ENCODE results near the gene CREB3L4.

DNA sequence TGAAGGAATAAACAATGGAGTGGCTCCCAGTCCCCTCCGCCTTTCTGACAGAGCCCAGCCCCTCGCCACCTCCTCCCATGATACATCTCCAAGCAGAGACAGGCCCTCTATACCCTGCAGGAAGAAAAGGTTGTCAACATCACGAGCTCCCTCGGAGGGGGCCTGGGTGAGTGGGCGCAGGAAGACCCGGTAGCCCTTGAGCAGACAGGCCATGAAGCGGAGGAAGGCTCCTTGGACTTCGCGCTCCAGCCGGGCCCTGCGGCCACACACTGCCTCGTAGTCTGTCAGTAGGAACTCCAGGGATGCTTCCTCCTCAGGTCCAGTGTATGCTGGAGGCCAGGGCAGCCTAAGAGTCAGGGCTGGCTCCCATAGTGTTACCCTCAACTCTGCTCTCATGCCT is 28.2 kb upstream of the CREB3L4 start:
- no peak for TF ChIP-seq HOXA7 (CRISPR knock-in tag; IDR thresholded peaks at IDR 0.05)
- TF ChIP-seq POLR2A (IDR thresholded peaks at IDR 0.05; ENCODE audit: low read length): no peak
